Suprapubic skin (tissue), 4 donors: ENCODE measurements around the gene GNAO1.

Source experiments
- EP300 ChIP-seq: sonication (generic); formaldehyde crosslinking; IDR thresholded peaks from one replicate; pipeline ENCODE4 v1.6.1; 2017; ENCODE audit warnings: antibody characterized with exemption
- POLR2A ChIP-seq, 2 donors: fragments of 450-650 bp; IDR thresholded peaks; one replicate each; pipeline ENCODE4 v1.6.1; 2017; ENCODE audit warnings: antibody characterized with exemption in 2 of 2, mild to moderate bottlenecking in 2 of 2, moderate library complexity in 2 of 2
- POLR2AphosphoS5 ChIP-seq, 3 donors: sonication (generic); formaldehyde crosslinking; IDR thresholded peaks; one replicate each; pipeline ENCODE4 v1.6.1; 2017; ENCODE audit warnings: antibody characterized with exemption in 3 of 3
- TF ChIP-seq, protein P1 (sequence below), 2 donors: fragments of 200-600 bp in 1 of 2; fragments of 450-650 bp in 1 of 2; sonication (generic) in 1 of 2; IDR thresholded peaks; one replicate each; pipeline ENCODE4 v1.5.1; 2016 to 2019; ENCODE audit warnings: antibody characterized with exemption in 2 of 2, mild to moderate bottlenecking in 1 of 2, moderate library complexity in 1 of 2

DNA sequence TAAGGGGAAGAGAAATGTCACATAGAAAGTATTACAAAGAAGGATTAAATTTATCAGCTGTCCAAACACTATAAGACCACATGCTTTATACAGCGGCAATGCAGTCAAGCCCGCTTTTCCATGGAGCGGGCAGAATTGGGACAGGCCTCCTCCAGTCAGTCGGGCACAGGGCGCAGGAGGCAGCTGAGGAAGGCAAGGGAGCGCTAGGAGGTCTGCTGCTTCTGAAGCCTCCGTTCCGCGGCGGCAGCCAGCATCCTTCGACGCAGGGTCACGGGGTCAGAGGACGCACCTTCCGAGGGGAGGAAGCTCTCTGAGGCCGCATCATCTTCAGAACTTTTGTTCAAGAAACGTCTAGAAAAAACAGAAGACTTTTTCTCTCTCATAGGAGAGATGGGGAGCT lies 171.4 kb downstream of the GNAO1 start:
- TF ChIP-seq, protein P1, sequence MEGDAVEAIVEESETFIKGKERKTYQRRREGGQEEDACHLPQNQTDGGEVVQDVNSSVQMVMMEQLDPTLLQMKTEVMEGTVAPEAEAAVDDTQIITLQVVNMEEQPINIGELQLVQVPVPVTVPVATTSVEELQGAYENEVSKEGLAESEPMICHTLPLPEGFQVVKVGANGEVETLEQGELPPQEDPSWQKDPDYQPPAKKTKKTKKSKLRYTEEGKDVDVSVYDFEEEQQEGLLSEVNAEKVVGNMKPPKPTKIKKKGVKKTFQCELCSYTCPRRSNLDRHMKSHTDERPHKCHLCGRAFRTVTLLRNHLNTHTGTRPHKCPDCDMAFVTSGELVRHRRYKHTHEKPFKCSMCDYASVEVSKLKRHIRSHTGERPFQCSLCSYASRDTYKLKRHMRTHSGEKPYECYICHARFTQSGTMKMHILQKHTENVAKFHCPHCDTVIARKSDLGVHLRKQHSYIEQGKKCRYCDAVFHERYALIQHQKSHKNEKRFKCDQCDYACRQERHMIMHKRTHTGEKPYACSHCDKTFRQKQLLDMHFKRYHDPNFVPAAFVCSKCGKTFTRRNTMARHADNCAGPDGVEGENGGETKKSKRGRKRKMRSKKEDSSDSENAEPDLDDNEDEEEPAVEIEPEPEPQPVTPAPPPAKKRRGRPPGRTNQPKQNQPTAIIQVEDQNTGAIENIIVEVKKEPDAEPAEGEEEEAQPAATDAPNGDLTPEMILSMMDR (IDR thresholded peaks at IDR 0.05) = no peak
- TF ChIP-seq POLR2AphosphoS5 (IDR thresholded peaks at IDR 0.05) (no peak), EP300 (no peak), POLR2A (IDR thresholded peaks at IDR 0.05) (no peak)
